HG03432 (cell line): Measurements from ENCODE around the gene PLCB4.

ENCODE experiments used
- ATAC-seq: cut with Tn5 transposase; IDR thresholded peaks from one replicate; pipeline ENCODE4 v1.9.1; 2021; ENCODE audit warnings: mild to moderate bottlenecking, moderate library complexity; ENCODE audit not compliant: unreplicated experiment

The PLCB4 gene

GRCh38 chr20:9478771-9479170 is 409.9 kb downstream of the PLCB4 start:
- ATAC-seq, result no peak

GRCh38 chr20:9480066-9480465 is 411.2 kb downstream of the PLCB4 start:
- ATAC-seq, result no peak

GRCh38 chr20:9482180-9482579 is 413.3 kb downstream of the PLCB4 start:
- ATAC-seq, result peak; percentile 40

GRCh38 chr20:9483131-9483530 is 414.2 kb downstream of the PLCB4 start:
- no peak for ATAC-seq

GRCh38 chr20:9485614-9486340 is 416.9 kb downstream of the PLCB4 start:
- no peak for ATAC-seq

GRCh38 chr20:9487231-9487630 is 418.3 kb downstream of the PLCB4 start:
- no peak for ATAC-seq

- ATAC-seq, result no peak
Observed at GRCh38 chr20:9488063-9488462, 419.2 kb downstream of the PLCB4 start.

- no peak for ATAC-seq
Observed at GRCh38 chr20:9490161-9490560, 421.3 kb downstream of the PLCB4 start.

- no peak for ATAC-seq
Observed at GRCh38 chr20:9490631-9491030, 421.7 kb downstream of the PLCB4 start.

- ATAC-seq, result no peak
Observed at GRCh38 chr20:9491324-9491723, 422.4 kb downstream of the PLCB4 start.

GRCh38 chr20:9492067-9492466 is 423.2 kb downstream of the PLCB4 start:
- ATAC-seq, result no peak

- ATAC-seq, result no peak
Observed at GRCh38 chr20:9493803-9494202, 424.9 kb downstream of the PLCB4 start.

GRCh38 chr20:9495701-9496100 is 426.8 kb downstream of the PLCB4 start:
- no peak for ATAC-seq

- no peak for ATAC-seq
Observed at GRCh38 chr20:9496155-9496554, 427.3 kb downstream of the PLCB4 start.

- ATAC-seq, result no peak
Observed at GRCh38 chr20:9498322-9498721, 429.4 kb downstream of the PLCB4 start.

GRCh38 chr20:9499126-9499899 is 430.4 kb downstream of the PLCB4 start:
- ATAC-seq, result no peak

GRCh38 chr20:9500121-9500520 is 431.2 kb downstream of the PLCB4 start:
- peak; percentile 79 for ATAC-seq

- no peak for ATAC-seq
Observed at GRCh38 chr20:9501473-9501872, 432.6 kb downstream of the PLCB4 start.

GRCh38 chr20:9503526-9504245 is 434.8 kb downstream of the PLCB4 start:
- ATAC-seq, result no peak

- ATAC-seq, result no peak
Observed at GRCh38 chr20:9506280-9506821, 437.5 kb downstream of the PLCB4 start.

- ATAC-seq, result no peak
Observed at GRCh38 chr20:9506964-9507369, 438.1 kb downstream of the PLCB4 start.
